ENCODE measurements around the gene AHRR.
A peak's percentile ranks its signal among the peaks of the same experiment; 100 is the strongest.
"Not testable (repeated sequence)": the region's sequence is repeated elsewhere in the genome, so short reads cannot be mapped to it uniquely, and the experiment has no call there.

Gene AHRR

GRCh38 chr5:321230-321725 lies at the start of gene AHRR:
AHRR (plus strand) TSS chr5:321714; CDS start chr5:343903, 22,189 bp downstream.
- TF ChIP-seq CTCF (IDR thresholded peaks at IDR 0.05; ENCODE audit: control insufficient read depth, extremely low read depth, insufficient read depth): peak; percentile 78
- peak within 1 kb of the TSS; percentile 57 for H3K4me3 ChIP-seq (ENCODE audit: low read depth, low read length)
- DNase-seq (ENCODE audit: low read depth): no peak

GRCh38 chr5:271828-272167 lies 49.7 kb upstream of the AHRR start:
- DNase-seq (ENCODE audit: low read depth): not testable (repeated sequence)
- H3K4me3 ChIP-seq (ENCODE audit: low read depth, low read length): peak overlapping the region; percentile 80

GRCh38 chr5:273091-273490 lies 48.4 kb upstream of the AHRR start:
- H3K4me3 ChIP-seq (ENCODE audit: low read depth, low read length): peak overlapping the region; percentile 80
- DNase-seq (ENCODE audit: low read depth): not testable (repeated sequence)

- not testable (repeated sequence) for DNase-seq (ENCODE audit: low read depth)
- H3K4me3 ChIP-seq (ENCODE audit: low read depth, low read length): peak overlapping the region; percentile 80; the same call in 1 of the 2 replicates
Observed at GRCh38 chr5:273491-273890, 48.0 kb upstream of the AHRR start.

- DNase-seq (ENCODE audit: low read depth); H3K4me3 ChIP-seq (ENCODE audit: low read depth, low read length): not testable (repeated sequence)
Observed at GRCh38 chr5:274346-274745, 47.2 kb upstream of the AHRR start.

GRCh38 chr5:278646-279045 lies 42.9 kb upstream of the AHRR start:
- TF ChIP-seq CTCF (IDR thresholded peaks at IDR 0.05; ENCODE audit: control insufficient read depth, extremely low read depth, insufficient read depth): no peak
- DNase-seq (ENCODE audit: low read depth): no peak
- no peak overlapping the region for H3K4me3 ChIP-seq (ENCODE audit: low read depth, low read length)

GRCh38 chr5:279051-279665 lies 42.4 kb upstream of the AHRR start:
- not testable (repeated sequence) for DNase-seq (ENCODE audit: low read depth); H3K4me3 ChIP-seq (ENCODE audit: low read depth, low read length)

GRCh38 chr5:285991-286557 lies 35.4 kb upstream of the AHRR start:
- DNase-seq (ENCODE audit: low read depth): no peak
- no peak for TF ChIP-seq CTCF (IDR thresholded peaks at IDR 0.05; ENCODE audit: control insufficient read depth, extremely low read depth, insufficient read depth)
- H3K4me3 ChIP-seq (ENCODE audit: low read depth, low read length): no peak overlapping the region

- DNase-seq (ENCODE audit: low read depth); H3K4me3 ChIP-seq (ENCODE audit: low read depth, low read length): not testable (repeated sequence)
Observed at GRCh38 chr5:290200-290599, 31.3 kb upstream of the AHRR start.

- not testable (repeated sequence) for DNase-seq (ENCODE audit: low read depth)
Observed at GRCh38 chr5:291345-291744, 30.2 kb upstream of the AHRR start.

GRCh38 chr5:294788-295187 lies 26.7 kb upstream of the AHRR start:
- DNase-seq (ENCODE audit: low read depth); H3K4me3 ChIP-seq (ENCODE audit: low read depth, low read length): not testable (repeated sequence)

More at GRCh38 chr5:291345-291744, 30.2 kb upstream of the AHRR start:
- not testable (repeated sequence) for H3K4me3 ChIP-seq (ENCODE audit: low read depth, low read length)

- peak; percentile 46 for DNase-seq (ENCODE audit: low read depth)
- not testable (repeated sequence) for H3K4me3 ChIP-seq (ENCODE audit: low read depth, low read length)
Observed at GRCh38 chr5:296207-296606, 25.3 kb upstream of the AHRR start.

GRCh38 chr5:296954-297353 lies 24.6 kb upstream of the AHRR start:
- DNase-seq (ENCODE audit: low read depth): not testable (repeated sequence)

GRCh38 chr5:297448-297847 lies 24.1 kb upstream of the AHRR start:
- not testable (repeated sequence) for DNase-seq (ENCODE audit: low read depth); H3K4me3 ChIP-seq (ENCODE audit: low read depth, low read length)

More at GRCh38 chr5:296954-297353, 24.6 kb upstream of the AHRR start:
- H3K4me3 ChIP-seq (ENCODE audit: low read depth, low read length): not testable (repeated sequence)

- not testable (repeated sequence) for H3K4me3 ChIP-seq (ENCODE audit: low read depth, low read length); DNase-seq (ENCODE audit: low read depth)
Observed at GRCh38 chr5:297991-298736, 23.4 kb upstream of the AHRR start.

Data from LNCaP clone FGC (cell line).